ENCODE results near the gene WDR86.

Gene WDR86

GRCh38 chr7:151400626-151401315, 9.1 kb downstream of the WDR86 start:
- H3K4me2 ChIP-seq (ENCODE audit: low read length) = peak overlapping the region; percentile 81
- peak overlapping the region; percentile 53 for H3K27ac ChIP-seq (ENCODE audit: low read depth, low read length)

GRCh38 chr7:151399906-151400305, 9.9 kb downstream of the WDR86 start:
- peak overlapping the region; percentile 81 for H3K4me2 ChIP-seq (ENCODE audit: low read length)
- H3K9me3 ChIP-seq (ENCODE audit: control insufficient read depth, insufficient read depth, low read length) = no peaks in the 10 kb centered on the region
- TF ChIP-seq EZH2phosphoT487 (IDR thresholded peaks at IDR 0.05; ENCODE audit: borderline replicate concordance, low read length) = no peak
- no peak for TF ChIP-seq CTCF (IDR thresholded peaks at IDR 0.05; ENCODE audit: low read depth, low read length, poor library complexity, severe bottlenecking)
- H3K4me1 ChIP-seq (ENCODE audit: control insufficient read depth, low read length) = peaks cover 49% of the 10 kb centered on the region
- no peaks in the 10 kb centered on the region; the same call in none of the 2 replicates for H3F3A ChIP-seq (ENCODE audit: control insufficient read depth, insufficient read depth)
- H3K79me2 ChIP-seq (ENCODE audit: control insufficient read depth, low read length) = no peaks in the 10 kb centered on the region
- H3K27ac ChIP-seq (ENCODE audit: low read depth, low read length) = no peak overlapping the region
- H3K36me3 ChIP-seq (ENCODE audit: control insufficient read depth, low read length) = no peaks in the 10 kb centered on the region
- H3K9me2 ChIP-seq (replicated peaks; ENCODE audit: control insufficient read depth, low read length) = no peaks in the 10 kb centered on the region
- no peaks in the 10 kb centered on the region for H3K27me3 ChIP-seq (ENCODE audit: control insufficient read depth, low read length)
- 0 out of 2 replicates have a peak overlapping the region, but pooled peaks have one; percentile 57 for H3K4me3 ChIP-seq (ENCODE audit: low read length)
- no peaks in the 10 kb centered on the region for H4K20me1 ChIP-seq (ENCODE audit: control insufficient read depth, insufficient read depth, low read depth, low read length)

More at GRCh38 chr7:151400626-151401315, 9.1 kb downstream of the WDR86 start:
- no peaks in the 10 kb centered on the region for H3K27me3 ChIP-seq (ENCODE audit: control insufficient read depth, low read length)
- peak overlapping the region; percentile 57 for H3K4me3 ChIP-seq (ENCODE audit: low read length)
- no peaks in the 10 kb centered on the region; the same call in none of the 2 replicates for H3F3A ChIP-seq (ENCODE audit: control insufficient read depth, insufficient read depth)
- peaks cover 49% of the 10 kb centered on the region for H3K4me1 ChIP-seq (ENCODE audit: control insufficient read depth, low read length)
- H3K36me3 ChIP-seq (ENCODE audit: control insufficient read depth, low read length) = no peaks in the 10 kb centered on the region
- no peaks in the 10 kb centered on the region for H4K20me1 ChIP-seq (ENCODE audit: control insufficient read depth, insufficient read depth, low read depth, low read length)
- no peaks in the 10 kb centered on the region for H3K9me2 ChIP-seq (replicated peaks; ENCODE audit: control insufficient read depth, low read length)
- H3K79me2 ChIP-seq (ENCODE audit: control insufficient read depth, low read length) = no peaks in the 10 kb centered on the region
- no peaks in the 10 kb centered on the region for H3K9me3 ChIP-seq (ENCODE audit: control insufficient read depth, insufficient read depth, low read length)
- TF ChIP-seq CTCF (IDR thresholded peaks at IDR 0.05; ENCODE audit: low read depth, low read length, poor library complexity, severe bottlenecking) (peak; percentile 27), EZH2phosphoT487 (IDR thresholded peaks at IDR 0.05; ENCODE audit: borderline replicate concordance, low read length) (no peak)

GRCh38 chr7:151399305-151399601, 10.6 kb downstream of the WDR86 start:
- H3K27me3 ChIP-seq (ENCODE audit: control insufficient read depth, low read length) = no peaks in the 10 kb centered on the region
- H4K20me1 ChIP-seq (ENCODE audit: control insufficient read depth, insufficient read depth, low read depth, low read length) = no peaks in the 10 kb centered on the region
- H3K9me3 ChIP-seq (ENCODE audit: control insufficient read depth, insufficient read depth, low read length) = no peaks in the 10 kb centered on the region
- no peak overlapping the region for H3K27ac ChIP-seq (ENCODE audit: low read depth, low read length)
- H3K9me2 ChIP-seq (replicated peaks; ENCODE audit: control insufficient read depth, low read length) = no peaks in the 10 kb centered on the region
- no peaks in the 10 kb centered on the region for H3K36me3 ChIP-seq (ENCODE audit: control insufficient read depth, low read length)
- no peak overlapping the region for H3K4me2 ChIP-seq (ENCODE audit: low read length)
- H3K4me1 ChIP-seq (ENCODE audit: control insufficient read depth, low read length) = peaks cover 49% of the 10 kb centered on the region
- H3K4me3 ChIP-seq (ENCODE audit: low read length) = no peak overlapping the region
- TF ChIP-seq CTCF (IDR thresholded peaks at IDR 0.05; ENCODE audit: low read depth, low read length, poor library complexity, severe bottlenecking) = no peak
- no peak for TF ChIP-seq EZH2phosphoT487 (IDR thresholded peaks at IDR 0.05; ENCODE audit: borderline replicate concordance, low read length)
- H3K79me2 ChIP-seq (ENCODE audit: control insufficient read depth, low read length) = no peaks in the 10 kb centered on the region
- no peaks in the 10 kb centered on the region; the same call in none of the 2 replicates for H3F3A ChIP-seq (ENCODE audit: control insufficient read depth, insufficient read depth)

Measured in DOHH2 (cell line).